Panc1 (cell line): ENCODE results near the gene SLC16A8. TPM values are rescaled to one million over a fixed set of nuclear protein-coding genes. Genes with fewer than 3 reads are reported as not detected.

Experiments
- ATAC-seq: fragments of 200-7000 bp; cut with Tn5 transposase; 2 replicates; pipeline ENCODE4 v1.9.1; 2020; ENCODE audit warnings: mild to moderate bottlenecking, moderate library complexity
- BruUV-seq: library from RNA; stranded (reverse); fragments of 400-500 nt; replicated peaks from 2 replicates; lab custom pipeline; 2021; lab: Mats Ljungman, UMichigan
- CTCF ChIA-PET: fragments of 300-600 bp; sonication (Branson Sonifier 250); formaldehyde crosslinking; loops from one replicate; lab custom pipeline; 2022; ENCODE audit warnings: antibody characterized with exemption; lab: Charles Lee
- POLR2A ChIA-PET: fragments of 300-600 bp; sonication (Branson Sonifier 250); formaldehyde crosslinking; loops from one replicate; lab custom pipeline; 2022; ENCODE audit warnings: antibody characterized with exemption; lab: Charles Lee
- DNase-seq: peaks from one replicate; pipeline ENCODE4 v3.0.0-alpha.2; 2010; ENCODE audit warnings: low read depth, low spot score
- H3K27ac ChIP-seq: 2 replicates; pipeline ENCODE4 v1.5.1; 2011; ENCODE audit warnings: mild to moderate bottlenecking, low read length, inconsistent platforms
- H3K27me3 ChIP-seq: fragments of 200-500 bp; sonication (Bioruptor generic); 2 replicates; pipeline ENCODE4 v1.6.0; 2014; ENCODE audit warnings: low read length, inconsistent platforms; ENCODE audit not compliant: control insufficient read depth, insufficient read depth
- H3K36me3 ChIP-seq: fragments of 200-500 bp; sonication (Bioruptor generic); 2 replicates; pipeline ENCODE4 v1.5.1; 2014; ENCODE audit warnings: inconsistent platforms, mild to moderate bottlenecking, low read length, moderate library complexity; ENCODE audit not compliant: control insufficient read depth, insufficient read depth
- H3K4me1 ChIP-seq: 2 replicates; pipeline ENCODE4 v1.5.1; 2011; ENCODE audit warnings: inconsistent platforms, mild to moderate bottlenecking, low read length, moderate library complexity; ENCODE audit not compliant: control insufficient read depth, insufficient read depth
- H3K4me3 ChIP-seq, 2 experiments: 2 replicates each; pipeline ENCODE4 v1.5.1; 2011 to 2012; ENCODE audit warnings: low read depth in 2 of 2, low read length in 2 of 2, mild to moderate bottlenecking in 2 of 2, inconsistent platforms in 1 of 2, moderate library complexity in 1 of 2
- H3K9me3 ChIP-seq: fragments of 200-500 bp; sonication (Bioruptor generic); 2 replicates; pipeline ENCODE4 v1.5.1; 2014; ENCODE audit warnings: low read depth, mild to moderate bottlenecking, inconsistent platforms, low read length, moderate library complexity; ENCODE audit not compliant: control insufficient read depth, insufficient read depth
- CTCF ChIP-seq: fragments of 450-650 bp; IDR thresholded peaks from 2 replicates; pipeline ENCODE4 v1.5.1; 2017; ENCODE audit warnings: mild to moderate bottlenecking
- POLR2AphosphoS5 ChIP-seq: IDR thresholded peaks from 2 replicates; pipeline ENCODE4 v1.6.1; 2012; ENCODE audit warnings: mild to moderate bottlenecking, low read depth, low read length, moderate library complexity
- REST ChIP-seq, 2 experiments: IDR thresholded peaks; 2 replicates each; pipeline ENCODE4 v1.6.1; 2011 to 2012; ENCODE audit warnings: low read depth in 2 of 2, control low read depth in 1 of 2, low read length in 1 of 2, mild to moderate bottlenecking in 1 of 2, moderate library complexity in 1 of 2; ENCODE audit not compliant: insufficient read depth in 1 of 2
- SIN3A ChIP-seq: IDR thresholded peaks from 2 replicates; pipeline ENCODE4 v1.6.1; 2012; ENCODE audit warnings: low read depth, mild to moderate bottlenecking, low read length, moderate library complexity, borderline replicate concordance; ENCODE audit not compliant: insufficient read depth
- TCF7L2 ChIP-seq: IDR thresholded peaks from 2 replicates; pipeline ENCODE4 v1.6.1; 2011; ENCODE audit warnings: mild to moderate bottlenecking, low read depth, low read length, inconsistent platforms
- in situ Hi-C: cut with HindIII; loops from 2 replicates; pipeline ENCODE4 v1.10.0; 2016; ENCODE audit warnings: low sequenced_read_pairs, low pct_unique_long_range_greater_than_20kb
- intact Hi-C: fragments of 100-400 bp; cut with micrococcal nuclease; formaldehyde crosslinking; loops from one replicate; pipeline ENCODE4 v1.10.0; 2022; ENCODE audit not compliant: unreplicated experiment
- total RNA-seq: library from RNA; stranded (reverse); gene quantifications from one replicate; pipeline ENCODE4 v1.2.1, GENCODE V29; 2021; ENCODE audit not compliant: unreplicated experiment

Gene SLC16A8
- total RNA-seq, 1 experiment from 2014 or later: not detected

DNA sequence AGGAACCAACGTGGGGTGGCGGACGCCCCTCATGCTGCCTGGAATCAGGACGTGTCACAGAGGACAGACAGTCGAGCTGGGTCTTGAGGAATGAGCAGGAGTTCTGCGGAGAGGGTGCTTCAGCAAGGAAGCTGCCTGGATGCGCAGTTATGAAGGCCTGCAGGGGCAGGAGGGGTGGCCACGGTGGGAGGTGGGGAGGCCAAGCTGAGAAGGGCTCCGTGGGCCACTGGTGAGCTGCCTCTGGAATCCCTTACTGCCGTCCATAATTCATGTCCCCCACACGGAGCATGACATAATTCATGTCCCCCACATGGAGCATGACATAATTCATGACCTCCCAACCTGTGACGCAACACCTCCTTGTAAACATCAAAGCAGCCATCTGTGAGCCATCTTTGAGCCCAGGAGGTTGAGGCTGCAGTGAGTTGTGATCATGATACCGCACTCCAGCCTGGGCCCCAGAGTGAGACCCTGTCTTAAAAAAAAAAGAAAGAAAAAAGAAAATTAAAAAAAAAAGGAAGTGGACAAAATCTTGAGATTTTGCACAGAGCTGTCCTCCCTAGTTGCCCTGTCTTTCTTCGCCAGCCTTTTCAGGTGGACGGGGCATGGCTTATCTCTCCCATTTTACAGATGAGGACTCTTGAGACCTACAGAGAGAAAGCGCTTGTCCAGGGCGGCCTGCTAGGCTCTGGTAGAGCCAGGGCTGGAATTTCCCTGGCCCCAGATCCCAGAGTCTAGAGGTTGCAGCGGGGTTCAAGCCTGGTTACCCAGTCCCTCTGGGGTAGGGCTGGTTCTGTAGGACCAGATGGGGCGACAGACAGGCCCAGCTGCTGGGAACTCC, 51.1 kb downstream of the SLC16A8 start:
- no TSS peak for BruUV-seq

DNA sequence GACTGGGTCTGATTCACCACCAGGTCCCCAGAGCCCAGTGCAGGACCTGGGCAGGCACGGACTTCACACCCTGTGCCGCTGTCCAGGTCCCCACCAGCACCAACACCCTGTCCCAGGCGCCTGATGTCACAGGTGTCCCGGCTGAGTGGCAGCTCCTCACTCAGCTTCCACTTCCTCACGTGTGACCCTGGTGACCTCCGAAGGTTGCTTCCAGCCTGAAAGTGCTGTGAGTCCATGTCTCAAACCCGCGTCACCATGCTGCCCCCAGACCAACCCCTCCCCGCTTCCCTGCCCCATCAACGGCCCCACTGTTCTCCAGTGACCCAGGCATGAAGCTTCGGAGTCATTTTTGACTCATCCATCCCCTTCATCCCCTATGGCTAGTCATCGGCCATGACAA, 52.5 kb downstream of the SLC16A8 start:
- Histone ChIP-seq H3K9me3 (no peaks in the 10 kb centered on the region), H3K4me1 (peaks cover 13% of the 10 kb centered on the region), H3K4me3 (no peak overlapping the region), H3K27ac (no peak overlapping the region), H3K36me3 (no peaks in the 10 kb centered on the region), H3K27me3 (no peaks in the 10 kb centered on the region)
- in situ Hi-C loops: no loop called here
- intact Hi-C loops: no loop called here
- ChIA-PET POLR2A (no interaction called here), CTCF (no interaction called here)
- DNase-seq (no peak), ATAC-seq (no peak)
- BruUV-seq: no TSS peak
- TF ChIP-seq SIN3A: no peak
- TF ChIP-seq CTCF: no peak
- no peak for TF ChIP-seq TCF7L2
- TF ChIP-seq POLR2AphosphoS5: no peak
- TF ChIP-seq REST (IDR thresholded peaks at IDR 0.05; ENCODE audit: insufficient read depth in 1 of 2, low read depth in 2 of 2, low read length in 1 of 2): no peak

More for the DNA sequence above, 51.1 kb downstream of the SLC16A8 start:
- H3K9me3 ChIP-seq: no peaks in the 10 kb centered on the region
- no peak for TF ChIP-seq REST (IDR thresholded peaks at IDR 0.05; ENCODE audit: insufficient read depth in 1 of 2, low read depth in 2 of 2, low read length in 1 of 2)
- no peak for TF ChIP-seq SIN3A
- no peak for TF ChIP-seq POLR2AphosphoS5
- TF ChIP-seq TCF7L2: no peak
- no peak for TF ChIP-seq CTCF
- in situ Hi-C loops: no loop called here
- H3K4me1 ChIP-seq: peaks cover 13% of the 10 kb centered on the region
- ATAC-seq (no peak), DNase-seq (no peak)
- no peaks in the 10 kb centered on the region for H3K27me3 ChIP-seq
- H3K36me3 ChIP-seq: no peaks in the 10 kb centered on the region
- intact Hi-C loops: no loop called here
- no peak overlapping the region for H3K4me3 ChIP-seq
- ChIA-PET POLR2A (no interaction called here), CTCF (no interaction called here)
- H3K27ac ChIP-seq: no peak overlapping the region
